Mononuclear cell (primary cell): ENCODE measurements around the gene GATA5. TPM values are rescaled to one million over a fixed set of nuclear protein-coding genes. Genes with fewer than 3 reads are reported as not detected.
"Not testable (repeated sequence)": the region's sequence is repeated elsewhere in the genome, so short reads cannot be mapped to it uniquely, and the experiment has no call there.

Experiments
- H3K27me3 ChIP-seq: 2 replicates; pipeline ENCODE4 v1.6.0; 2011; ENCODE audit warnings: low read length, control low read depth; ENCODE audit not compliant: insufficient read depth
- H3K4me1 ChIP-seq: 2 replicates; pipeline ENCODE4 v1.5.1; 2011; ENCODE audit warnings: mild to moderate bottlenecking, low read length, control low read depth; ENCODE audit not compliant: insufficient read depth
- H3K4me3 ChIP-seq: 2 replicates; pipeline ENCODE4 v1.5.1; 2011; ENCODE audit warnings: mild to moderate bottlenecking, low read length, moderate library complexity
- H3K9me3 ChIP-seq: 2 replicates; pipeline ENCODE4 v1.5.1; 2011; ENCODE audit warnings: low read depth, mild to moderate bottlenecking, control low read depth, low read length
- total RNA-seq: library from RNA; depleted of rRNA; stranded (reverse); fragments of >200 nt; gene quantifications from one replicate; pipeline ENCODE4 v1.2.3, GENCODE V29; 2012

GATA5 gene
- total RNA-seq, 1 donor, result not detected

DNA sequence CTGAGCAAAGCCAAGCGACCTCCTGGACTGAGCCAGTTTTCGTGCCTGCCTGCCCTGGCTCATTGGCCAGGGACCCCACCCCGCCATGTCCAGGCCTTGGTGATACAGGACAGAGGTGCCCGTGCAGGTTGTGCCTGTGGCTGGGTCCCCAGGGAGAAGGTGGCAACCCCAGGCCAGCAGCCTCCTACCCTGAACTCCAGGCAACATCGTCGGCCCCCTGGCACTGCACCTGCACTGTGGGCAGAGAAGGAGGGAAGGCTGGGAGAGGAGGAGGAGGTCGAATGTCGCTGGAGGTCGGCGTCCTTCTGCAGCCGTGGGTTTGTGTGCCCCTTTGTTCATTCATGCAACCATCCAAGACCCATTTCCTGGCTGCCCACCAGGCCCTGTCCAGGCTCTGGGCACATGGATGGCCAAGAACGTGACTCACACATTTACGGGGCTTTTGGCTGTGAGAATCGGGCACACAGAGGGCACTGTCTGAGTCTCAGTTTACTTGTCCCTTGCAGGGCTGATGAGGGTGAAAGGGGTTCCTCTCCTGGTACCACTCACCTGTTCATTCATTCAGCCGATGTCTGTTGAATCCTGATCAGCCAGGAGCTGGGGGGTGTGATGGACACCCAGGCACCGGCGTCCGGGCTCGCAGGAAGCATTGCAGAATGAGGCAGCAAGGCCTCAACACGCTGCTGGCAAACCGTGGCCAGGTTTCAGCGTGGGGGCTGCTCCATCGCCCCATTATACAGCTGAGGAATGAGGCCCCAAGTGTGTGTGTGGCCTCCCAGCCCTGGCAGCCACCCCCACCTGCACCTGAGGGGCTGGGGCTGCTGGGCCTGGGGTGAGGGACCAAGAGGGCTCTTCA is 46.1 kb downstream of the GATA5 start:
- H3K4me3 ChIP-seq, result no peak overlapping the region

DNA sequence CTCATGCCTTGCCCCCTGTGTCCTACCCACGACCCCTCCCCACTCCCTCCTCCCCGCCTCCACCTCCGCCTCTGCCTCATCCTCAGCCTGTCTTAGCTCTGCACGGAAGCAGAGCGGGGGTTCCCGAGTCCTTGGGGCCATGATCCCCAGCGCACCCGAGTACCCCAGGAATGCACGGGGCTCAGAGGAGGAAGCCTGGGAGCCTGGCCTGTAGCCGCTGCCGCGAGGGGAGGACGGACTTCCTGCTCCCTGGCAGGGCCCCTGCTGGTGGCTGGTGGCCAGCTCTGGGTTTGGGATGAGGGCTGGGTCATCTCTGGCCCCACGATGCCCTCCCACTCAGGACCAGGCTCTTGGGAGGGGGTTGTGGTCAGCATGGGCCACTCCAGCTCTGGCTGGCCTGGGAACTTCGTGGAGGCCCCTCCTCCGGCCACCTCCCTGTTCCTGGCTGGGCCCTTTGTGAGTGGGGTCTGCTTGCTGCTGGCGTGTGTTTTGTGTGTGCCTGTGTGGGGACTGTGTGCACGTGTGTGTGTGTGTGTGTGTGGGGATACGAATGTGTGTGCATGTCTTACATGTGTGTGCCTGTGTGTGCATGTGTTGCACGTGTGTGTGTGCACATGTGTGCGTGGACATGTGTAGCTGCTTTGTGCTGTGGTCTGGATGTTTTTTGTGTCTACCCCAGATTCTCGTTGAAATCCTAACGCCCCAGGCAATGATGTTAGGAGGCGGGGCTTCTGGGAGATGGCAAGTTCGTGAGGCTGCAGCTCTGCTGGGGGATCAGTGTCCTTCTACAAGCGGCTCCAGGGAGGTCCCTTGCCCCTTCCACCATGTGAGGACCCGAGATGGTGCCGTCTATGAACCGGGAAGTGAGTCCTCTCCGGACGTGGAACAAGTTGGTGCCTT is 47.1 kb downstream of the GATA5 start:
- Histone ChIP-seq H3K4me1 (no peaks in the 10 kb centered on the region), H3K27me3 (no peaks in the 10 kb centered on the region), H3K9me3 (no peaks in the 10 kb centered on the region), H3K4me3 (no peak overlapping the region)

More for the DNA sequence above, 46.1 kb downstream of the GATA5 start:
- Histone ChIP-seq H3K27me3 (no peaks in the 10 kb centered on the region), H3K9me3 (no peaks in the 10 kb centered on the region), H3K4me1 (no peaks in the 10 kb centered on the region)

GRCh38 chr20:62428002-62428372 is 47.8 kb downstream of the GATA5 start:
- H3K4me3 ChIP-seq, result no peak overlapping the region
- H3K9me3 ChIP-seq, result no peaks in the 10 kb centered on the region
- no peaks in the 10 kb centered on the region for H3K27me3 ChIP-seq

DNA sequence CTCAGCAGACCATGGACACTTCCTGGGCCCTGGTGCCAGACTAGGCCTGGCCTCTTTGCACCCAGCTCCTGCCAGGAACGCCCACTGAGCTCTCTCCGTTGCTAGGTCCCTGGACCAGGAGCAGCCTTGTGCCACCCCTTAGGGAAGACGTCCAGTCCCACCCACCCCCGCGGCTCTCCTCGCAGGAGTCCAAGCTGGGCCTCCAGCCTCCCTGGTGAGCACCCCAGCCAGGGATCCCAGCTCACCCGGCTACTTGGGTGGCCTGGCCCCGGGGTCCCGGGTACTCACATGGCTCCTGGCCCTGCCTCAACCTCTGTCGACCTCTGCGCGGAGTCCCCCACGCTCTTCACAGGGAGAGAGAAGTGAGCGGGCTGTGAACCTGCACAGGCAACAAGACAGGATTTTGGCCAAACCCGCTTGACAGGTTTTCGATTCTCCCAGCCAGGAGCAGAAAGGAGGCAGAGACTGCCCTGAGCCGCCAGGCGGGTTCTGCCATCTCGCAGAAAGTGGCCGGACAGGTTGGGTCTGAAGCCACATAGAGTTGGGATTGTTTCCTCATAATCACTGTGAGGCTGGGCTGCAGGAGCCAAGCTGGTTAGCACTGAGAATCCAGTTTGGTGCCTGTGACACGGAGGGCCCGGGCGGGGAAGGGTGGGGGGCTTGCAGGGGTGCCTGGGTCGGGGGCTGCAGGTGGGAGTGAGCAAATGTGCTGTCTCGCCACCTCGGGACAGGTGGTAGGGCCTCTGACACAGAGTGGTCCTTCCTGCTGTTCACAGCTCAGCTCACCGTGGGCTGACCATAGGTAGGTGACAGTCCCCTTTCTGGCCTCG is 48.4 kb downstream of the GATA5 start, which contains the start of gene RBBP8NL:
Gene RBBP8NL (minus strand): TSS at position 368 of the 830 bp plus-strand sequence. CDS start 7,892 bp downstream, outside the sequence.
- H3K4me3 ChIP-seq, result no peak within 1 kb of the TSS
- H3K27me3 ChIP-seq, result no peaks in the 10 kb centered on the region
- H3K4me1 ChIP-seq, result no peaks in the 10 kb centered on the region
- no peaks in the 10 kb centered on the region for H3K9me3 ChIP-seq

More at GRCh38 chr20:62428002-62428372, 47.8 kb downstream of the GATA5 start:
- no peaks in the 10 kb centered on the region for H3K4me1 ChIP-seq

DNA sequence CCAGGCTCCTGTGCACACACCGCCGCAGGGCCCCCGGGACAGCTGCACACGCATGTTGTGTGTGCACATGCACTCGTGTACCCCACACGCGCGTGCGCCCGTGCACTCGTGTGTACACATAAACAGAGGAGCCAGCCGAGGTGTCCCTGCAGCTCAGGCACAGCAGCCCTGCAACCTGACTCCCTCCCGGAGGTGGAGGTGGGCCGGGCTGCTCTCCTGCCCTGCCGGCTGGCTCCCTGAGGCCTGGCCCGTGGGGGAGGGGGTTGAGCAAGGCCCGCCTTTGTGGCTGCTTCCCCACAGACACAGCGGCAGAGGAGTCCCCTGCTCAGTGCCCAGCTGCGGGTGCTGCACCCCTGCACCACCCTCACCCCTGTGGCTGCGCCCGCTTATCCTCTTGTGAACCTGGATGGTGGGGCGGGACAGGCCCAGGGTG is 49.1 kb downstream of the GATA5 start:
- H3K27me3 ChIP-seq, result no peaks in the 10 kb centered on the region
- H3K4me1 ChIP-seq, result no peaks in the 10 kb centered on the region
- H3K9me3 ChIP-seq, result no peaks in the 10 kb centered on the region
- H3K4me3 ChIP-seq, result no peak overlapping the region

DNA sequence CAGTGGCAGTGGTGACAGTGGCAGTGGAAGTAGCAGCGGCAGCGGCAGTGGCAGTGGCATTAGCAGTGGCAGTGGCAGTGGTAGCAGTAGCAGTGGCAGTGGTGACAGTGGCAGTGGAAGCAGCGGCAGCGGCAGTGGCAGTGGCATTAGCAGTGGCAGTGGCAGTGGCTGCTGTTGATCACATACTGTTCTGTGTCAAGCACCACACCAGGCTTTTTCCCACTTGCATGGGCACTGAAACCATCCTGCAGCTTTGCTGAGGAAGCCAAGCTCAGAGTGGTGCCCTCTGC is 49.8 kb downstream of the GATA5 start:
- H3K4me3 ChIP-seq, H3K9me3 ChIP-seq, H3K4me1 ChIP-seq, H3K27me3 ChIP-seq: not testable (repeated sequence)

DNA sequence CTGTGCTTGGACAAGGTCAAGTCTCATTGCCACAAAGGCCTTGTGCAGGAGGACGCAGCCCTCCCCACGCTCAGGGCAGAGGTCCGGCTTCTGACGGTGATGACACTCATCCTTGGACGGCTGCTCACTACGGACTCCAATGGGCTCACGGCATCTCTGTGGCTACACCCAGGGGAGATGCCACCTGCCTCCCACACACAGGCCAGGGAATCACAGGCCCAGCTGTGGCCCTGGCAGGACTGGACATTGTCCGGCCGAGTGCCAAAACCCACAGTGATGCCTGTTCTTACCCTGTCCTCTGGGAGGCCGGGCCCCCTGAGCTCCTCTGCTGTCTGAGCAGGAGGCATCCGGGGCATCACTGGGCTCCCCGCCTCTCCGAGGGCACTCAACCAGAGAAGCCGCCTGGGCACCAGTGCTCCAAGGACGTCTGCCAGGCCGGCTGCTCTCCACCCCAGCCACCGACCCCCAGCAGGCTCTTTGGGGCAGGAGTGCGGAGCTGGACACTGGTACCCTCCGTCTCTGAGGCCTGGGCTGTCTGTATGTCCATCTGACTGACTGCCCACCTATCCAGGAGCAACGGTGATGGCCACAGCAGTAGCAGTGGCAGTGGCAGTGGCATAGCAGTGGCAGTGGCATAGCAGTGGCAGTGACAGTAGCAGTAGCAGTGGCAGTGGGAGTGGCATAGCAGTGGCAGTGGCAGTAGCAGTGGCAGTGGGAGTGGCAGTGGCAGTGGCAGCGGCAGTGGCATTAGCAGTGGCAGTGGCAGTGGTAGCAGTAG is 50.3 kb downstream of the GATA5 start:
- Histone ChIP-seq H3K4me1 (no peaks in the 10 kb centered on the region), H3K4me3 (no peak overlapping the region), H3K9me3 (no peaks in the 10 kb centered on the region), H3K27me3 (no peaks in the 10 kb centered on the region)

DNA sequence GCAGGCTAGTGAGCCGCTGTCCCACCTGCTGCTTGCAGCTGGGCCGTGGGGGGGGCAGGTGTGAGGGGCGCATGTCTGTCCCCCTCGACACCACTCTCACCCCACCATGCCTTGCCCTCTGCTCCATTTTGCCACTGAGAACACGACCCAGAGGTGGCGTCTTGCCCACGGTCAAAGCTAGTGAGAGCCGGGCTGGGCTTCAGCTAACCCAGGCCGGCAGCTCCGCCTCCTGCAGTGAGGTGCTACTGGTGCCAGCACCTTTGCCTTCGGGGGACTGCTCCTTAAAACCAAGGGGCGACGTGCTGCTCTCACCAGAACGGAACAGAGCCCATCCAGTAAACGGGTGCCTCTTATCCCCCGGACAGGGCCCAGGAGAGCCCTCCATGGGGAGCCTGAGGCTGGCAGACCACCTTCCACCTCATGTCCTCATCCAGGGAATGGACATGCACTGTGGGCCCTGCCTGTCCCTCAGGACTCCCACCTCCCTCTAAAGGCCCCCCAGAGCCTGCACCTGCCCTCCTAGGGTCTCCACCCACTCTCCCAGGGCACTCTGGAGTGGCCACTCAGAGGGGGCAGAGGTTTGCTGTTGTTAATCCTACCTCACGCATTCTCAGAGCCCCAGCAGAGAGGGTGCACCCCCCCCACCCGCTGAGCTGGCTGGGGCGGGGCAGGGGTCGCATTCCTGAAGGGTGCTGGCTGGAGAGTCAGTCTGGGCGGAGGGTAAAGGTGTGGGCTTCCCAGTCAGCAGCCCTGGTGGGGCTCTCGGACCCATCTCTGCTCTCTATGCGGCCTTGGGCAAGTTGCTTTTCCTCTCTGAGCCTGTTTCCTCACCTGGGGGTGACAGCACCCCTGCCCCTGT is 51.3 kb downstream of the GATA5 start:
- Histone ChIP-seq H3K9me3 (no peaks in the 10 kb centered on the region), H3K4me1 (no peaks in the 10 kb centered on the region), H3K27me3 (no peaks in the 10 kb centered on the region), H3K4me3 (no peak overlapping the region)

- Histone ChIP-seq H3K9me3 (no peaks in the 10 kb centered on the region), H3K27me3 (no peaks in the 10 kb centered on the region), H3K4me1 (no peaks in the 10 kb centered on the region), H3K4me3 (no peak overlapping the region)
Measured at GRCh38 chr20:62423326-62423706, 52.5 kb downstream of the GATA5 start.

DNA sequence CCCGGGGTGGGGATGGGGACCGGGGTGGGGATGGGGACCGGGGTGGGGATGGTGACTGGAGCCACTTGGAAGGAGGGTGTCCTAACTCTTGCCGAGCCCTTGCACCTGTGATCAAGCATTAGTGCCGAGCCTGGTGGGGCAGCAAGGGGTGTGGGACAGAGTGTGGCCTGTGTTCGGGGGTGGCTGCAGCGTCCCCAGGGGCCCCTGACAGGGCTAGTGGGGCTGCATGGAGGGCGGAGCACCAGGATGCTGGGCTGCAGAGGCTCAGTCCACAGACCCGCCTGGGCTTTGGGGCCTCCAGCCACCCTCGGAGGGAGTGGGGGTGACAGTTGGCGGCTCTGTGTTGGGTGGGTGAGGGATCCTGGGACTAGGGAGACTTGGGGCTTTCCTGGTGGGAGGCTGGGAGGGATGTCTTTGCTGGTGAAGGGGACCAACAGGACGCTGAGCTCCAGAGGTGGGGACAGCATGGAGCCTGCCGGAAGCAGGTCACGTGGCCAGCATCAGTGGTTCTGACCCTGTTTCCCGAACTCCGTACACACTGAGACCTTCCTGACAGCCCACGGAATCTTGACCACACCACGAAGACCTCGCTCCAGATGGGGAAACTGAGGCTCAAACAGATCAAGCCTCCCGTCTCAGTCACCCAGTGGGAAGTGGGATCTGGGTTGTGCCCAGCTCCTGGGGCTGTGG is 53.0 kb downstream of the GATA5 start:
- no peaks in the 10 kb centered on the region for H3K9me3 ChIP-seq
- no peaks in the 10 kb centered on the region for H3K27me3 ChIP-seq
- no peak overlapping the region for H3K4me3 ChIP-seq
- H3K4me1 ChIP-seq, result no peaks in the 10 kb centered on the region

DNA sequence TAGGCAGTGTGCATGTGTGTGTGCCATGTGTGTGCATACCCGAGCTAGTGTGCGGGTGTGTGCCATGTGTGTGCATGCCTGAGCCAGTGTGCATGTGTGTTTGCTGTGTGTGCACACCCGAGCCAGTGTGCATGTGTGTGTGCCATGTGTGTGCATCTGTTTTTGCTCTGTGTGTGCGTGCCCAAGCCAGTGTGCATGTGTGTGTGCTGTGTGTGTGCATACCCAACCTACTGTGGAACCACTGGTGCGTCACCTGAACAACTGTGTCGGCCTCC is 54.1 kb downstream of the GATA5 start:
- no peak overlapping the region for H3K4me3 ChIP-seq
- H3K27me3 ChIP-seq, result no peaks in the 10 kb centered on the region
- H3K4me1 ChIP-seq, result no peaks in the 10 kb centered on the region
- H3K9me3 ChIP-seq, result no peaks in the 10 kb centered on the region

DNA sequence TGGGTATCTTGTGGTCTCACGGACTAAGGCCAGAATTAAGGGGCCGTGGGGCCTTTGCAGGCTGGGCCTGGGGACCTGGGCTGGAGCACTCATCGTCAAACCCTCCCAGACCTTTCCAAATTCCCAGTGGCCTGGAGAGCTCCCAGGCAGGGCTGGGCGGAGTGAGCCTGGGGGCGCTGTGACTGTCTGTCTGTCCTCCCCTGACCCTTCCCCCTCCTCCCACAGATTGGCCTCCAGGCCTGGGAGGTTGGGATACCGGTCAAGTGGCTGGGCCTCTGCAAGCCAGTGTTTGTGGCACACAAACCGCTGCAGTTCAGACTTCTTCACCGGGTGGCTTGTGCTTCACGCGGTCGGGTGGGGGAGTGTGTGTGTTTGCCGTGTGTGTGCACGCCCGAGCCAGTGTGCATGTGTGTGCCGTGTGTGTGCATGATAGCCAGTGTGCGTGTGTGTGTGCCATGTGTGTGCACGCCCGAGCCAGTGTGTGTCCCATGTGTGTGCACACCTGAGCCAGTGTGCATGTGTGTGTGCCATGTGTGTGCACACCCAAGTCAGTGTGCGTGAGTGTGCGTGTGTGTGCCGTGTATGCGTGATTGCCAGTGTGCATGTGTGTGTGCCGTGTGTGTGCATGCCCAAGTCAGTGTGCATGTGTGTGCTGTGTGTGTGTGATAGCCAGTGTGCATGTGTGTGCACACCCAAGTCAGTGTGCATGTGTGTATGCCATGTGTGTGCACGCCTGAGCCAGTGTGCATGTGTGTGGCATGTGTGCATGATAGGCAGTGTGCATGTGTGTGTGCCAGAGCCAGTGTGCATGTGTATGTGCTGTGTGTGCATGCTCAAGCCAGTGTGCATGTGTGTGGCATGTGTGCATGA is 54.7 kb downstream of the GATA5 start:
- no peaks in the 10 kb centered on the region for H3K4me1 ChIP-seq
- H3K27me3 ChIP-seq, result no peaks in the 10 kb centered on the region
- no peak overlapping the region for H3K4me3 ChIP-seq
- no peaks in the 10 kb centered on the region for H3K9me3 ChIP-seq

DNA sequence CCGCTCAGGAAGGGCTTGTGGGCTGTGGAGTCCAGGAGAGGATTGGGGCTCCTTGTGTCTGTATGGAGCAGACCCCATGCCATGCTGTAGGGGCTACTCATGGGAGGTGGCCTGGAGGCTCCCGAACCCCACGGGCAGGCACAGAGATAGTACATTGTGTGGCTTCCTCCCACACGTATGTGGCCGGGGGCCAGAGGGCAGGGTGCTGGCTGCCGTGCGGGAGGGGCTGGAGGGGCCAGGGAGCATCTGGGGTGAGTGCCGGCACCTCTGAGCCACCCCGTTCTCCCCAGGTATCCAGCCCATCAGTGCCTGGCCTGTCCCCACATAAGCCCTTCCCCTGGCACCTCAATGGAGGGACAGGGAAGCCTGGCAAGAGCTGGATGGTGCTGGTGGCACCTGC is 56.0 kb downstream of the GATA5 start:
- no peaks in the 10 kb centered on the region for H3K4me1 ChIP-seq
- no peaks in the 10 kb centered on the region for H3K9me3 ChIP-seq
- H3K4me3 ChIP-seq, result no peak overlapping the region
- no peaks in the 10 kb centered on the region for H3K27me3 ChIP-seq
